ENCODE data around the gene GSTCD. TPM values are rescaled to one million over a fixed set of nuclear protein-coding genes. Genes with fewer than 3 reads are reported as not detected.
A peak's percentile ranks its signal among the peaks of the same experiment; 100 is the strongest.
"Not testable (repeated sequence)": the region's sequence is repeated elsewhere in the genome, so short reads cannot be mapped to it uniquely, and the experiment has no call there.

The GSTCD gene
- total RNA-seq, 1 donor from 2014 or later = 9.1 TPM

- TF ChIP-seq POLR2A (IDR thresholded peaks at IDR 0.05) (no peak), POLR2AphosphoS5 (IDR thresholded peaks at IDR 0.05; ENCODE audit: insufficient read depth in 1 of 2, low read depth in 1 of 2) (no peak), CTCF (IDR thresholded peaks at IDR 0.05) (no peak)
- Histone ChIP-seq H3K27me3 (no peaks in the 10 kb centered on the region), H3K36me3 (peaks cover 0 to 11% of the 10 kb centered on the region in 2 donors), H3K4me1 (no peaks in the 10 kb centered on the region), H3K4me3 (no peak overlapping the region), H3K27ac (no peak overlapping the region), H3K9me3 (no peaks in the 10 kb centered on the region)
- DNase-seq (ENCODE audit: extremely low spot score in 2 of 2) = no peak
- intact Hi-C loops (cut with DNase I) = no loop called here
These were observed 29.4 kb upstream of the GSTCD start for GRCh38 chr4:105679186-105679585.

DNA sequence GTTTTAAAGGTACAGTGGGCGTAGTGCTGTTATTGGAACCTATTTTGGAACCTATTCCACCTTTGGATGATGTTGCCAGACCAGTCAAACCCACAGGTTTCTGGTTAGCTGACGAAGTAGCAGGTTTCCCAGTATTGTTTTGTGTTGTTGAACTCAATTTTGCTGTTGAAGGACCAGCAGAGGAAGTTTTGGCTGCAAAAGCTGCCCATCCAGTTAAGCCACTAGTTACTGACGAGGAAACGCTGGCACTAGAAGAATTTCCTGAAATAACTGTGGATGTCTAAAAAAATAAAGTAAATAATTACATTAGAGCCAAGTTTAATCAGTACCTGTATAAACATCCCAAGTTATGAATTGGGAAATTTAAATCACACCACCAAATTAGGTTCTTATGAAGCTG lies 25.5 kb upstream of the GSTCD start:
- Histone ChIP-seq H3K27ac (no peak overlapping the region), H3K27me3 (no peaks in the 10 kb centered on the region), H3K4me1 (no peaks in the 10 kb centered on the region), H3K9me3 (no peaks in the 10 kb centered on the region), H3K36me3 (peaks cover 0 to 27% of the 10 kb centered on the region in 2 donors), H3K4me3 (no peak overlapping the region)
- TF ChIP-seq CTCF (IDR thresholded peaks at IDR 0.05) (no peak), POLR2AphosphoS5 (IDR thresholded peaks at IDR 0.05; ENCODE audit: insufficient read depth in 1 of 2, low read depth in 1 of 2) (peak in 1 of 2 donors; percentile 33)
- DNase-seq (ENCODE audit: extremely low spot score in 2 of 2) = no peak
- intact Hi-C loops (cut with DNase I) = no loop called here

DNA sequence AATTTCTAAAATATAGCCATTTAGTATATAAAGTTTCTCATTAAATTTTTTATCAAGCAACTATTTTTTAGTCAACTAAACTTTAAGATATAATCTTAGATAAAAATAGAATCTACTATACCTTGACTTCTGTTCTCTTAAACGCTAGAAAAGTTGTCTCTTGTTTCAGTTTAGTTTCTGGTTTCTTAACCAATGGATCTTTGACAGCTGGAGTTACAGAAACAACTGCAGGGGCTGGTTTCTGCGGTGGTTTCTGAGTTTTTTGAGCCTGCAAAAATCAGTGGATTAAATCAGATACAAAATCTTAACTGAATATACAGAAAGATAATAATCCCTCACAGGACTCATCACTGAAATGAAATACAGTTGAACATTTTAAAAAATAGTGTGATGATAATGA lies 22.0 kb upstream of the GSTCD start:
- Histone ChIP-seq H3K4me3 (no peak overlapping the region), H3K27ac (no peak overlapping the region), H3K4me1 (no peaks in the 10 kb centered on the region), H3K9me3 (no peaks in the 10 kb centered on the region), H3K36me3 (peaks cover 0 to 49% of the 10 kb centered on the region in 2 donors), H3K27me3 (no peaks in the 10 kb centered on the region)
- intact Hi-C loops (cut with DNase I) = no loop called here
- TF ChIP-seq POLR2A (IDR thresholded peaks at IDR 0.05) (no peak), POLR2AphosphoS5 (IDR thresholded peaks at IDR 0.05; ENCODE audit: insufficient read depth in 1 of 2, low read depth in 1 of 2) (no peak), CTCF (IDR thresholded peaks at IDR 0.05) (no peak)
- no peak for DNase-seq (ENCODE audit: extremely low spot score in 2 of 2)

- H3K9me3 ChIP-seq; H3K4me3 ChIP-seq; DNase-seq (ENCODE audit: extremely low spot score in 2 of 2); intact Hi-C loops (cut with DNase I); H3K27me3 ChIP-seq; H3K4me1 ChIP-seq; H3K27ac ChIP-seq: not testable (repeated sequence)
- H3K36me3 ChIP-seq = peaks cover 0 to 51% of the 10 kb centered on the region in 2 donors
These were observed 13.8 kb upstream of the GSTCD start for GRCh38 chr4:105694812-105695211.

GRCh38 chr4:105695832-105696231 lies 12.8 kb upstream of the GSTCD start:
- DNase-seq (ENCODE audit: extremely low spot score in 2 of 2); intact Hi-C loops (cut with DNase I); H3K27ac ChIP-seq; H3K27me3 ChIP-seq; H3K9me3 ChIP-seq; H3K4me1 ChIP-seq; H3K4me3 ChIP-seq: not testable (repeated sequence)
- peaks cover 0 to 46% of the 10 kb centered on the region in 2 donors for H3K36me3 ChIP-seq

- no peak overlapping the region for H3K4me3 ChIP-seq
- H3K36me3 ChIP-seq = peaks cover 0 to 22% of the 10 kb centered on the region in 2 donors
- no peak for DNase-seq (ENCODE audit: extremely low spot score in 2 of 2)
- intact Hi-C loops (cut with DNase I) = no loop called here
- H3K27me3 ChIP-seq = no peaks in the 10 kb centered on the region
- H3K9me3 ChIP-seq = no peaks in the 10 kb centered on the region
- no peak overlapping the region for H3K27ac ChIP-seq
- no peak for TF ChIP-seq POLR2AphosphoS5 (IDR thresholded peaks at IDR 0.05; ENCODE audit: insufficient read depth in 1 of 2, low read depth in 1 of 2)
- TF ChIP-seq POLR2A (IDR thresholded peaks at IDR 0.05) = no peak
- no peak for TF ChIP-seq CTCF (IDR thresholded peaks at IDR 0.05)
- no peaks in the 10 kb centered on the region for H3K4me1 ChIP-seq
These were observed 10.0 kb upstream of the GSTCD start for GRCh38 chr4:105698607-105699006.

Data from vagina (tissue), 2 donors.